NB4 (cell line): ENCODE results near the gene OAS1.
"Not testable (repeated sequence)": the region's sequence is repeated elsewhere in the genome, so short reads cannot be mapped to it uniquely, and the experiment has no call there.

Experiments used
- DNase-seq: peaks from one replicate; pipeline ENCODE4 v3.0.0; 2010; ENCODE audit warnings: low read depth
- H3K4me3 ChIP-seq: one replicate; pipeline ENCODE4 v1.5.1; 2011; ENCODE audit warnings: mild to moderate bottlenecking, low read depth, low read length, moderate library complexity
- CTCF ChIP-seq: IDR thresholded peaks from one replicate; pipeline ENCODE4 v1.5.1; 2012; ENCODE audit warnings: low read depth, low read length
- MAX ChIP-seq: IDR thresholded peaks from 2 replicates; pipeline ENCODE4 v1.6.1; 2011; ENCODE audit warnings: low read depth, low read length
- MYC ChIP-seq: IDR thresholded peaks from 2 replicates; pipeline ENCODE4 v1.6.1; 2011; ENCODE audit warnings: low read depth, low read length
- POLR2A ChIP-seq: IDR thresholded peaks from 2 replicates; pipeline ENCODE4 v1.6.1; 2011; ENCODE audit warnings: mild to moderate bottlenecking; ENCODE audit not compliant: insufficient read length; ENCODE audit errors: extremely low read depth

Gene OAS1

GRCh38 chr12:112945515-112945914 is 38.8 kb downstream of the OAS1 start:
- TF ChIP-seq CTCF (no peak), MYC (no peak), MAX (no peak), POLR2A (no peak)
- no peak for DNase-seq
- H3K4me3 ChIP-seq = no peak overlapping the region

GRCh38 chr12:112946236-112947000 is 39.7 kb downstream of the OAS1 start:
- no peak overlapping the region for H3K4me3 ChIP-seq
- no peak for DNase-seq
- TF ChIP-seq MYC (no peak), CTCF (no peak), POLR2A (no peak), MAX (no peak)

- DNase-seq = no peak
- H3K4me3 ChIP-seq = no peak overlapping the region
These were observed 40.6 kb downstream of the OAS1 start for GRCh38 chr12:112947314-112947713.

GRCh38 chr12:112947761-112948160 is 41.0 kb downstream of the OAS1 start:
- TF ChIP-seq MAX = no peak
- no peak for TF ChIP-seq CTCF
- TF ChIP-seq POLR2A = no peak
- no peak for TF ChIP-seq MYC
- H3K4me3 ChIP-seq = no peak overlapping the region
- DNase-seq = no peak

More at GRCh38 chr12:112947314-112947713, 40.6 kb downstream of the OAS1 start:
- no peak for TF ChIP-seq POLR2A
- no peak for TF ChIP-seq MYC
- TF ChIP-seq MAX = no peak
- no peak for TF ChIP-seq CTCF

GRCh38 chr12:112948806-112949205 is 42.0 kb downstream of the OAS1 start:
- TF ChIP-seq MAX (no peak), CTCF (no peak), POLR2A (no peak), MYC (no peak)
- H3K4me3 ChIP-seq = no peak overlapping the region
- no peak for DNase-seq

- no peak for TF ChIP-seq CTCF
- no peak for TF ChIP-seq POLR2A
- TF ChIP-seq MYC = no peak
- TF ChIP-seq MAX = no peak
- DNase-seq = no peak
- no peak overlapping the region for H3K4me3 ChIP-seq
These were observed 43.9 kb downstream of the OAS1 start for GRCh38 chr12:112950701-112951100.

- not testable (repeated sequence) for DNase-seq, H3K4me3 ChIP-seq
These were observed 50.4 kb downstream of the OAS1 start for GRCh38 chr12:112957125-112957524.
